ENCODE measurements around the gene STX1B. TPM values are rescaled to one million over a fixed set of nuclear protein-coding genes. Genes with fewer than 3 reads are reported as not detected.

Gene STX1B
- 1 to 10 TPM in 4 of 7 donors, under 1 TPM in 3; 0.34 to 1.5 (median 1.0) TPM for total RNA-seq
- under 1 TPM; 0.36 to 0.57 TPM for polyA plus RNA-seq
- long read RNA-seq, donor 1 = 0 reads
- long read RNA-seq, donor 2, partial matches to known transcripts = 0 of 1 reads
- long read RNA-seq, donor 2, other reads (novel, unspliced or antisense) = 0 of 1 reads
- long read RNA-seq, donor 3, partial matches to known transcripts = 1 of 1 reads
- long read RNA-seq, donor 3, other reads (novel, unspliced or antisense) = 0 of 1 reads

GRCh38 chr16:31010585-31011325 is at the start of gene STX1B:
STX1B (minus strand) TSS chr16:31010638; CDS start chr16:31010396, 242 bp downstream.
- Histone ChIP-seq H3K27ac (no peak within 1 kb of the TSS), H3K9me3 (no peaks in the 10 kb centered on the region), H3K4me1 (ENCODE audit: insufficient read depth) (no peaks in the 10 kb centered on the region), H3K4me3 (peak within 1 kb of the TSS; percentile 5), H3K27me3 (no peaks in the 10 kb centered on the region), H3K36me3 (no peaks in the 10 kb centered on the region)
- TF ChIP-seq CTCF (IDR thresholded peaks at IDR 0.05) = no peak
- TF ChIP-seq POLR2A (IDR thresholded peaks at IDR 0.05) = no peak
- no peak for TF ChIP-seq EP300 (IDR thresholded peaks at IDR 0.05)
- intact Hi-C loops (cut with DNase I) = no loop called here
- DNase-seq = no peak
- WGBS, 3 donors = 3 to 9% (median 7%) methylated on average over 23 to 43 of the region's 45 CpGs

- Histone ChIP-seq H3K4me3 (no peak overlapping the region), H3K27me3 (no peaks in the 10 kb centered on the region), H3K4me1 (ENCODE audit: insufficient read depth) (no peaks in the 10 kb centered on the region), H3K36me3 (no peaks in the 10 kb centered on the region), H3K27ac (no peak overlapping the region), H3K9me3 (no peaks in the 10 kb centered on the region)
- TF ChIP-seq CTCF (IDR thresholded peaks at IDR 0.05) (no peak), EP300 (IDR thresholded peaks at IDR 0.05) (no peak), POLR2A (IDR thresholded peaks at IDR 0.05) (no peak)
- DNase-seq = no peak
- intact Hi-C loops (cut with DNase I) = no loop called here
- 84 to 87% (median 85%) methylated on average over 4 of the region's 4 CpGs for WGBS, 3 donors
Observed at GRCh38 chr16:31055613-31056012, 45.2 kb upstream of the STX1B start.

- H3K27me3 ChIP-seq = no peaks in the 10 kb centered on the region
- H3K36me3 ChIP-seq = no peaks in the 10 kb centered on the region
- 18 to 42% (median 34%) methylated on average over 2 of the region's 2 CpGs for WGBS, 3 donors
- H3K4me1 ChIP-seq (ENCODE audit: insufficient read depth) = no peaks in the 10 kb centered on the region
- TF ChIP-seq POLR2A (IDR thresholded peaks at IDR 0.05) = no peak
- TF ChIP-seq EP300 (IDR thresholded peaks at IDR 0.05) = no peak
- no peak for TF ChIP-seq CTCF (IDR thresholded peaks at IDR 0.05)
- DNase-seq = no peak
- H3K27ac ChIP-seq = no peak overlapping the region
- H3K9me3 ChIP-seq = no peaks in the 10 kb centered on the region
- no peak overlapping the region for H3K4me3 ChIP-seq
- intact Hi-C loops (cut with DNase I) = no loop called here
Observed at GRCh38 chr16:31052114-31052513, 41.7 kb upstream of the STX1B start.

GRCh38 chr16:31050280-31051030 is 40.0 kb upstream of the STX1B start:
- DNase-seq = no peak
- 74 to 81% (median 80%) methylated on average over 10 of the region's 10 CpGs for WGBS, 3 donors
- no peak for TF ChIP-seq EP300 (IDR thresholded peaks at IDR 0.05)
- TF ChIP-seq POLR2A (IDR thresholded peaks at IDR 0.05) = no peak
- TF ChIP-seq CTCF (IDR thresholded peaks at IDR 0.05) = no peak
- no peak overlapping the region for H3K4me3 ChIP-seq
- no peaks in the 10 kb centered on the region for H3K36me3 ChIP-seq
- H3K27me3 ChIP-seq = no peaks in the 10 kb centered on the region
- no peaks in the 10 kb centered on the region for H3K4me1 ChIP-seq (ENCODE audit: insufficient read depth)
- H3K9me3 ChIP-seq = no peaks in the 10 kb centered on the region
- intact Hi-C loops (cut with DNase I) = no loop called here
- H3K27ac ChIP-seq = no peak overlapping the region

All from ovary (tissue), 10 donors.